Sigmoid colon (tissue), 4 donors: ENCODE results near the gene TENM3.

Experiments
- CTCF ChIP-seq, 4 experiments: fragments of 450-650 bp in 3 of 4; fragments of 200-600 bp in 1 of 4; IDR thresholded peaks; one replicate each; pipeline ENCODE4 v1.5.1; 2016 to 2019; ENCODE audit warnings: antibody characterized with exemption in 4 of 4, mild to moderate bottlenecking in 3 of 4, moderate library complexity in 2 of 4
- EP300 ChIP-seq, 4 donors: sonication (generic); formaldehyde crosslinking; IDR thresholded peaks; one replicate each; pipeline ENCODE4 v1.6.1; 2017; ENCODE audit warnings: antibody characterized with exemption in 4 of 4
- POLR2A ChIP-seq, 2 donors: fragments of 450-650 bp; IDR thresholded peaks; one replicate each; pipeline ENCODE4 v1.6.1; 2016; ENCODE audit warnings: antibody characterized with exemption in 2 of 2, mild to moderate bottlenecking in 2 of 2, moderate library complexity in 2 of 2
- POLR2AphosphoS5 ChIP-seq, 4 donors: sonication (generic); formaldehyde crosslinking; IDR thresholded peaks; one replicate each; pipeline ENCODE4 v1.6.1; 2017; ENCODE audit warnings: antibody characterized with exemption in 4 of 4

- TF ChIP-seq CTCF (IDR thresholded peaks at IDR 0.05) (no peak), POLR2A (IDR thresholded peaks at IDR 0.05) (no peak), POLR2AphosphoS5 (IDR thresholded peaks at IDR 0.05) (no peak), EP300 (IDR thresholded peaks at IDR 0.05) (no peak)
These were observed 596.1 kb downstream of the TENM3 start for GRCh38 chr4:182839256-182839655.
